Dermis lymphatic vessel endothelial cell (primary cell): ENCODE measurements around the gene GALNT18. TPM values are rescaled to one million over a fixed set of nuclear protein-coding genes. Genes with fewer than 3 reads are reported as not detected.

ENCODE experiments used
- total RNA-seq: library from RNA; depleted of rRNA; stranded (reverse); fragments of >200 nt; gene quantifications from 2 replicates; pipeline ENCODE4 v1.2.1, GENCODE V29; 2014

The GALNT18 gene
- total RNA-seq: 196 and 210 TPM in 2 replicates

GRCh38 chr11:11621573-11622339 lies at the start of gene GALNT18:
Gene GALNT18, minus strand, starts transcription at chr11:11622005.

GRCh38 chr11:11352878-11353277 lies 268.9 kb downstream of the GALNT18 start, which contains the start of gene CSNK2A3:
Gene CSNK2A3, minus strand, starts transcription at chr11:11353250. Its CDS starts 131 bp downstream, at chr11:11353119.

Other genes with a start within 250 kb of the GALNT18 start
- gene USP47, start 220.0 kb upstream of the GALNT18 start, total RNA-seq: 64.3 and 81.1 TPM in 2 replicates